Panc1 (cell line): ENCODE results near the gene ANG. TPM values are rescaled to one million over a fixed set of nuclear protein-coding genes. Genes with fewer than 3 reads are reported as not detected.

Experiments
- ATAC-seq: fragments of 200-7000 bp; cut with Tn5 transposase; 2 replicates; pipeline ENCODE4 v1.9.1; 2020; ENCODE audit warnings: mild to moderate bottlenecking, moderate library complexity
- BruUV-seq: library from RNA; stranded (reverse); fragments of 400-500 nt; replicated peaks from 2 replicates; lab custom pipeline; 2021; lab: Mats Ljungman, UMichigan
- CTCF ChIA-PET: fragments of 300-600 bp; sonication (Branson Sonifier 250); formaldehyde crosslinking; loops from one replicate; lab custom pipeline; 2022; ENCODE audit warnings: antibody characterized with exemption; lab: Charles Lee
- POLR2A ChIA-PET: fragments of 300-600 bp; sonication (Branson Sonifier 250); formaldehyde crosslinking; loops from one replicate; lab custom pipeline; 2022; ENCODE audit warnings: antibody characterized with exemption; lab: Charles Lee
- DNase-seq: peaks from one replicate; pipeline ENCODE4 v3.0.0-alpha.2; 2010; ENCODE audit warnings: low read depth, low spot score
- H3K27ac ChIP-seq: 2 replicates; pipeline ENCODE4 v1.5.1; 2011; ENCODE audit warnings: mild to moderate bottlenecking, low read length, inconsistent platforms
- H3K27me3 ChIP-seq: fragments of 200-500 bp; sonication (Bioruptor generic); 2 replicates; pipeline ENCODE4 v1.6.0; 2014; ENCODE audit warnings: low read length, inconsistent platforms; ENCODE audit not compliant: control insufficient read depth, insufficient read depth
- H3K36me3 ChIP-seq: fragments of 200-500 bp; sonication (Bioruptor generic); 2 replicates; pipeline ENCODE4 v1.5.1; 2014; ENCODE audit warnings: inconsistent platforms, mild to moderate bottlenecking, low read length, moderate library complexity; ENCODE audit not compliant: control insufficient read depth, insufficient read depth
- H3K4me1 ChIP-seq: 2 replicates; pipeline ENCODE4 v1.5.1; 2011; ENCODE audit warnings: inconsistent platforms, mild to moderate bottlenecking, low read length, moderate library complexity; ENCODE audit not compliant: control insufficient read depth, insufficient read depth
- H3K4me3 ChIP-seq, 2 experiments: 2 replicates each; pipeline ENCODE4 v1.5.1; 2011 to 2012; ENCODE audit warnings: low read depth in 2 of 2, low read length in 2 of 2, mild to moderate bottlenecking in 2 of 2, inconsistent platforms in 1 of 2, moderate library complexity in 1 of 2
- H3K9me3 ChIP-seq: fragments of 200-500 bp; sonication (Bioruptor generic); 2 replicates; pipeline ENCODE4 v1.5.1; 2014; ENCODE audit warnings: low read depth, mild to moderate bottlenecking, inconsistent platforms, low read length, moderate library complexity; ENCODE audit not compliant: control insufficient read depth, insufficient read depth
- POLR2AphosphoS5 ChIP-seq: IDR thresholded peaks from 2 replicates; pipeline ENCODE4 v1.6.1; 2012; ENCODE audit warnings: mild to moderate bottlenecking, low read depth, low read length, moderate library complexity
- SIN3A ChIP-seq: IDR thresholded peaks from 2 replicates; pipeline ENCODE4 v1.6.1; 2012; ENCODE audit warnings: low read depth, mild to moderate bottlenecking, low read length, moderate library complexity, borderline replicate concordance; ENCODE audit not compliant: insufficient read depth
- TCF7L2 ChIP-seq: IDR thresholded peaks from 2 replicates; pipeline ENCODE4 v1.6.1; 2011; ENCODE audit warnings: mild to moderate bottlenecking, low read depth, low read length, inconsistent platforms
- in situ Hi-C: cut with HindIII; loops from 2 replicates; pipeline ENCODE4 v1.10.0; 2016; ENCODE audit warnings: low sequenced_read_pairs, low pct_unique_long_range_greater_than_20kb
- intact Hi-C: fragments of 100-400 bp; cut with micrococcal nuclease; formaldehyde crosslinking; loops from one replicate; pipeline ENCODE4 v1.10.0; 2022; ENCODE audit not compliant: unreplicated experiment
- total RNA-seq: library from RNA; stranded (reverse); gene quantifications from one replicate; pipeline ENCODE4 v1.2.1, GENCODE V29; 2021; ENCODE audit not compliant: unreplicated experiment
- TF ChIP-seq, protein P1 (sequence below), 2 experiments: IDR thresholded peaks; 2 replicates each; pipeline ENCODE4 v1.6.1; 2011 to 2012; ENCODE audit warnings: low read depth in 2 of 2, control low read depth in 1 of 2, low read length in 1 of 2, mild to moderate bottlenecking in 1 of 2, moderate library complexity in 1 of 2; ENCODE audit not compliant: insufficient read depth in 1 of 2
- TF ChIP-seq, protein P2 (sequence below): fragments of 450-650 bp; IDR thresholded peaks from 2 replicates; pipeline ENCODE4 v1.5.1; 2017; ENCODE audit warnings: mild to moderate bottlenecking

ANG gene
- total RNA-seq, 1 experiment from 2014 or later: 1.9 TPM

- Histone ChIP-seq H3K4me3 (peak overlapping the region; percentile 81 to 97), H3K27ac (peak overlapping the region; percentile 77; the same call in 1 of the 2 replicates), H3K36me3 (no peaks in the 10 kb centered on the region), H3K9me3 (no peaks in the 10 kb centered on the region), H3K27me3 (no peaks in the 10 kb centered on the region), H3K4me1 (peaks cover 3% of the 10 kb centered on the region)
- intact Hi-C loops: loop anchor here (2.0 to 5.0 kb wide), 2 partner anchors 52 to 73 kb away; no protein-coding TSS in a partner anchor
- TF ChIP-seq POLR2AphosphoS5 (no peak), TCF7L2 (no peak), SIN3A (no peak)
- TF ChIP-seq, protein P1, sequence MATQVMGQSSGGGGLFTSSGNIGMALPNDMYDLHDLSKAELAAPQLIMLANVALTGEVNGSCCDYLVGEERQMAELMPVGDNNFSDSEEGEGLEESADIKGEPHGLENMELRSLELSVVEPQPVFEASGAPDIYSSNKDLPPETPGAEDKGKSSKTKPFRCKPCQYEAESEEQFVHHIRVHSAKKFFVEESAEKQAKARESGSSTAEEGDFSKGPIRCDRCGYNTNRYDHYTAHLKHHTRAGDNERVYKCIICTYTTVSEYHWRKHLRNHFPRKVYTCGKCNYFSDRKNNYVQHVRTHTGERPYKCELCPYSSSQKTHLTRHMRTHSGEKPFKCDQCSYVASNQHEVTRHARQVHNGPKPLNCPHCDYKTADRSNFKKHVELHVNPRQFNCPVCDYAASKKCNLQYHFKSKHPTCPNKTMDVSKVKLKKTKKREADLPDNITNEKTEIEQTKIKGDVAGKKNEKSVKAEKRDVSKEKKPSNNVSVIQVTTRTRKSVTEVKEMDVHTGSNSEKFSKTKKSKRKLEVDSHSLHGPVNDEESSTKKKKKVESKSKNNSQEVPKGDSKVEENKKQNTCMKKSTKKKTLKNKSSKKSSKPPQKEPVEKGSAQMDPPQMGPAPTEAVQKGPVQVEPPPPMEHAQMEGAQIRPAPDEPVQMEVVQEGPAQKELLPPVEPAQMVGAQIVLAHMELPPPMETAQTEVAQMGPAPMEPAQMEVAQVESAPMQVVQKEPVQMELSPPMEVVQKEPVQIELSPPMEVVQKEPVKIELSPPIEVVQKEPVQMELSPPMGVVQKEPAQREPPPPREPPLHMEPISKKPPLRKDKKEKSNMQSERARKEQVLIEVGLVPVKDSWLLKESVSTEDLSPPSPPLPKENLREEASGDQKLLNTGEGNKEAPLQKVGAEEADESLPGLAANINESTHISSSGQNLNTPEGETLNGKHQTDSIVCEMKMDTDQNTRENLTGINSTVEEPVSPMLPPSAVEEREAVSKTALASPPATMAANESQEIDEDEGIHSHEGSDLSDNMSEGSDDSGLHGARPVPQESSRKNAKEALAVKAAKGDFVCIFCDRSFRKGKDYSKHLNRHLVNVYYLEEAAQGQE (IDR thresholded peaks at IDR 0.05; ENCODE audit: insufficient read depth in 1 of 2, low read depth in 2 of 2, low read length in 1 of 2): no peak
- TF ChIP-seq, protein P2, sequence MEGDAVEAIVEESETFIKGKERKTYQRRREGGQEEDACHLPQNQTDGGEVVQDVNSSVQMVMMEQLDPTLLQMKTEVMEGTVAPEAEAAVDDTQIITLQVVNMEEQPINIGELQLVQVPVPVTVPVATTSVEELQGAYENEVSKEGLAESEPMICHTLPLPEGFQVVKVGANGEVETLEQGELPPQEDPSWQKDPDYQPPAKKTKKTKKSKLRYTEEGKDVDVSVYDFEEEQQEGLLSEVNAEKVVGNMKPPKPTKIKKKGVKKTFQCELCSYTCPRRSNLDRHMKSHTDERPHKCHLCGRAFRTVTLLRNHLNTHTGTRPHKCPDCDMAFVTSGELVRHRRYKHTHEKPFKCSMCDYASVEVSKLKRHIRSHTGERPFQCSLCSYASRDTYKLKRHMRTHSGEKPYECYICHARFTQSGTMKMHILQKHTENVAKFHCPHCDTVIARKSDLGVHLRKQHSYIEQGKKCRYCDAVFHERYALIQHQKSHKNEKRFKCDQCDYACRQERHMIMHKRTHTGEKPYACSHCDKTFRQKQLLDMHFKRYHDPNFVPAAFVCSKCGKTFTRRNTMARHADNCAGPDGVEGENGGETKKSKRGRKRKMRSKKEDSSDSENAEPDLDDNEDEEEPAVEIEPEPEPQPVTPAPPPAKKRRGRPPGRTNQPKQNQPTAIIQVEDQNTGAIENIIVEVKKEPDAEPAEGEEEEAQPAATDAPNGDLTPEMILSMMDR: no peak
- CTCF ChIA-PET: no interaction called here
- no TSS peak for BruUV-seq
- in situ Hi-C loops: no loop called here
- DNase-seq: no peak
- POLR2A ChIA-PET: no interaction called here
- ATAC-seq: no peak
These were observed 3.7 kb upstream of the ANG start for GRCh38 chr14:20684662-20685456.

DNA sequence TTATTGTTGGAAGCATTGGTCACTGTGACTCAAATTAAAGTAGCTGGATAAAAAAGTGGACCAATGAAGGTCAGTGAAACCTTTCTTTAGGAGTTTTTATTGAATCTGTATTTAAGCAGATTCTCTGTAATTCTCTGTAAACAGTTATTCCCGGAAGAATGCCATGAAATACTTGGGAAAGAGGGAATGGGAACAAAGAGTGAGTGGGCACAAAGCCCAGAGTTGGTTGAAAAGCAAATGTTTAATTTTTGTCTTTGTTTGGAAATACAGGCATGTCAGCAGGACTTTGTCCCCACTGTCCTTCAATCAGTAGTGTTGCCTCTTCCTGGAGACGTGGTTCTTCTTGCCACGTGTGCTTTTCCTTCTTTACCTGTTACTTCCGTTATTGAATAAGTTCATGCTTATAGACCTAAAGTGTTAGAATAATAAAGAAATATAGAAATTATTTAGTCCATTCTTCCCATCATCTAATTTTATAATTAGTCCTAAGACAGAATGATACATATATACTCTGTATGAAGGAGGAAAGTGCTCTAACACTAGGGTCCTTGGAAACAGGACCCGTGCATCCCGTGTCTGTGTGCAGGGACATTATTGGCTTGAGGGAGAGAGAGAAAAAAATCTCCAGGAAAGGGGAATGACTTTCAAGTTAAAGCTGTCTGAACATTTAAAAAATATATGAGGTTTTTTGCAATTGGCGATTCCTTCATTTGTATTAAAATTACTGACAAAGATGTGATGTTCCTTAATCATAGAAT lies 2.0 kb upstream of the ANG start:
- TF ChIP-seq SIN3A: no peak
- TF ChIP-seq, protein P1 (IDR thresholded peaks at IDR 0.05; ENCODE audit: insufficient read depth in 1 of 2, low read depth in 2 of 2, low read length in 1 of 2): no peak
- no peak for TF ChIP-seq TCF7L2
- TF ChIP-seq, protein P2: no peak
- no peak for TF ChIP-seq POLR2AphosphoS5
- intact Hi-C loops: no loop called here
- Histone ChIP-seq H3K4me3 (no peak overlapping the region), H3K27me3 (no peaks in the 10 kb centered on the region), H3K27ac (no peak overlapping the region), H3K36me3 (no peaks in the 10 kb centered on the region), H3K4me1 (peaks cover 6% of the 10 kb centered on the region), H3K9me3 (no peaks in the 10 kb centered on the region)
- POLR2A ChIA-PET: no interaction called here
- no peak for ATAC-seq
- CTCF ChIA-PET: no interaction called here
- DNase-seq: no peak
- in situ Hi-C loops: no loop called here
- BruUV-seq: no TSS peak
